ENCODE data around the gene SMIM36.

DNA sequence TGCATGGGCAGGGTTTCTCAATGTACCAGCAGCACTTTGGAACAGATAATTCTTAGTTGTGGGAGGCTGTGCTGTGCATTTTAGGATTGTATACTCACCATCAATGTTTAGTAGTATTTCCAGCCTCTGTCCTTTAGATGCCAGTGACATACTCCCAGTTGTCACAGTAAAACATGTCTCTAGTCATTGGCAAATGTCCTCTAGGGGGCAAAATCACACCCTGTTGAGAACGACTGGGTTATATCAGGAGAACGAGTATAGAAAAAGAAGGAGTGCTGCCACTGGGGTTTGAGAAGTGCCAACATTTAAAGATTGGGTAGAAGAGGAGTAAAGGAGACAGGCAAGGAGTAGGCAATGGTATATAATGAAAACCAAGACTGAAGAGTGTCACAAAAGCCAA is 37.9 kb upstream of the SMIM36 start:
- TF ChIP-seq, protein P1, sequence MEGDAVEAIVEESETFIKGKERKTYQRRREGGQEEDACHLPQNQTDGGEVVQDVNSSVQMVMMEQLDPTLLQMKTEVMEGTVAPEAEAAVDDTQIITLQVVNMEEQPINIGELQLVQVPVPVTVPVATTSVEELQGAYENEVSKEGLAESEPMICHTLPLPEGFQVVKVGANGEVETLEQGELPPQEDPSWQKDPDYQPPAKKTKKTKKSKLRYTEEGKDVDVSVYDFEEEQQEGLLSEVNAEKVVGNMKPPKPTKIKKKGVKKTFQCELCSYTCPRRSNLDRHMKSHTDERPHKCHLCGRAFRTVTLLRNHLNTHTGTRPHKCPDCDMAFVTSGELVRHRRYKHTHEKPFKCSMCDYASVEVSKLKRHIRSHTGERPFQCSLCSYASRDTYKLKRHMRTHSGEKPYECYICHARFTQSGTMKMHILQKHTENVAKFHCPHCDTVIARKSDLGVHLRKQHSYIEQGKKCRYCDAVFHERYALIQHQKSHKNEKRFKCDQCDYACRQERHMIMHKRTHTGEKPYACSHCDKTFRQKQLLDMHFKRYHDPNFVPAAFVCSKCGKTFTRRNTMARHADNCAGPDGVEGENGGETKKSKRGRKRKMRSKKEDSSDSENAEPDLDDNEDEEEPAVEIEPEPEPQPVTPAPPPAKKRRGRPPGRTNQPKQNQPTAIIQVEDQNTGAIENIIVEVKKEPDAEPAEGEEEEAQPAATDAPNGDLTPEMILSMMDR (IDR thresholded peaks at IDR 0.05), result no peak
- no peak for TF ChIP-seq POLR2A (IDR thresholded peaks at IDR 0.05)

Measured in gastroesophageal sphincter (tissue), 3 donors.